Smooth muscle cell (in vitro differentiated cells): ENCODE measurements around the gene C20orf204. TPM values are rescaled to one million over a fixed set of nuclear protein-coding genes. Genes with fewer than 3 reads are reported as not detected.

Source experiments
- DNase-seq: peaks from one replicate; lab custom pipeline; 2025; ENCODE audit not compliant: unreplicated experiment; lab: John Stamatoyannopoulos, UW
- H2AFZ ChIP-seq: fragments of 200-600 bp; sonication (generic); 2 replicates; pipeline ENCODE4 v1.6.0; 2016; ENCODE audit warnings: antibody characterized with exemption, low read depth, mild to moderate bottlenecking
- H3F3A ChIP-seq: fragments of 200-600 bp; sonication (generic); 2 replicates; pipeline ENCODE4 v1.6.0; 2017; ENCODE audit warnings: antibody characterized with exemption, low read depth
- H3K27ac ChIP-seq: fragments of 200-600 bp; sonication (generic); 2 replicates; pipeline ENCODE4 v1.5.1; 2016; ENCODE audit warnings: low read depth, mild to moderate bottlenecking
- H3K27me3 ChIP-seq: fragments of 200-600 bp; sonication (generic); 2 replicates; pipeline ENCODE4 v1.6.1; 2016; ENCODE audit warnings: low read depth, mild to moderate bottlenecking
- H3K36me3 ChIP-seq: fragments of 200-600 bp; sonication (generic); 2 replicates; pipeline ENCODE4 v1.5.1; 2016; ENCODE audit warnings: low read depth
- H3K4me1 ChIP-seq: fragments of 200-600 bp; sonication (generic); 2 replicates; pipeline ENCODE4 v1.5.1; 2016; ENCODE audit warnings: low read depth
- H3K4me2 ChIP-seq: fragments of 200-600 bp; sonication (generic); 2 replicates; pipeline ENCODE4 v1.6.0; 2016; ENCODE audit warnings: mild to moderate bottlenecking
- H3K4me3 ChIP-seq: fragments of 200-600 bp; sonication (generic); 2 replicates; pipeline ENCODE4 v1.5.1; 2016; ENCODE audit warnings: mild to moderate bottlenecking
- H3K79me2 ChIP-seq: fragments of 200-600 bp; sonication (generic); 2 replicates; pipeline ENCODE4 v1.6.0; 2016; ENCODE audit warnings: low read depth, mild to moderate bottlenecking
- H3K9ac ChIP-seq: fragments of 200-600 bp; sonication (generic); 2 replicates; pipeline ENCODE4 v1.6.0; 2016; ENCODE audit warnings: low read depth
- H3K9me3 ChIP-seq: fragments of 200-600 bp; sonication (generic); replicated peaks from 2 replicates; pipeline ENCODE4 v1.5.1; 2016; ENCODE audit warnings: low read depth
- H4K20me1 ChIP-seq: fragments of 200-600 bp; sonication (generic); 2 replicates; pipeline ENCODE4 v1.6.0; 2016; ENCODE audit warnings: low read depth
- WGBS: methylation state at CpG from one replicate; pipeline ENCODE4 v1.1.7; 2016; ENCODE audit warnings: low lambda C conversion rate; 5-methylcytosine and 5-hydroxymethylcytosine counted together
- polyA plus RNA-seq: library from polyadenylated mRNA; unstranded; fragments of >200 nt; fragmentation: Nextera tagmentation; extraction: Ambion mirVana; gene quantifications from 2 replicates; pipeline ENCODE4 v1.2.1, GENCODE V29; 2016
- total RNA-seq: library from RNA; depleted of rRNA; stranded (reverse); fragments of >200 nt; gene quantifications from 2 replicates; pipeline ENCODE4 v1.2.3, GENCODE V29; 2014
- TF ChIP-seq, protein P1 (sequence below): fragments of 200-600 bp; sonication (generic); IDR thresholded peaks from 2 replicates; pipeline ENCODE4 v1.5.1; 2017; ENCODE audit warnings: borderline replicate concordance, mild to moderate bottlenecking, antibody characterized with exemption; ENCODE audit not compliant: insufficient read depth, poor library complexity, severe bottlenecking

C20orf204 gene
- total and polyA plus RNA-seq, 2 experiments from 2014 or later = 0.09 to 0.87 TPM

- no peak overlapping the region for H3K4me3 ChIP-seq
- WGBS = 95% methylated on average over 12 of the region's 12 CpGs
- TF ChIP-seq, protein P1, sequence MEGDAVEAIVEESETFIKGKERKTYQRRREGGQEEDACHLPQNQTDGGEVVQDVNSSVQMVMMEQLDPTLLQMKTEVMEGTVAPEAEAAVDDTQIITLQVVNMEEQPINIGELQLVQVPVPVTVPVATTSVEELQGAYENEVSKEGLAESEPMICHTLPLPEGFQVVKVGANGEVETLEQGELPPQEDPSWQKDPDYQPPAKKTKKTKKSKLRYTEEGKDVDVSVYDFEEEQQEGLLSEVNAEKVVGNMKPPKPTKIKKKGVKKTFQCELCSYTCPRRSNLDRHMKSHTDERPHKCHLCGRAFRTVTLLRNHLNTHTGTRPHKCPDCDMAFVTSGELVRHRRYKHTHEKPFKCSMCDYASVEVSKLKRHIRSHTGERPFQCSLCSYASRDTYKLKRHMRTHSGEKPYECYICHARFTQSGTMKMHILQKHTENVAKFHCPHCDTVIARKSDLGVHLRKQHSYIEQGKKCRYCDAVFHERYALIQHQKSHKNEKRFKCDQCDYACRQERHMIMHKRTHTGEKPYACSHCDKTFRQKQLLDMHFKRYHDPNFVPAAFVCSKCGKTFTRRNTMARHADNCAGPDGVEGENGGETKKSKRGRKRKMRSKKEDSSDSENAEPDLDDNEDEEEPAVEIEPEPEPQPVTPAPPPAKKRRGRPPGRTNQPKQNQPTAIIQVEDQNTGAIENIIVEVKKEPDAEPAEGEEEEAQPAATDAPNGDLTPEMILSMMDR = no peak
- no peaks in the 10 kb centered on the region for H3K9me3 ChIP-seq
- no peak for DNase-seq
- no peak overlapping the region for H3K27ac ChIP-seq
- no peaks in the 10 kb centered on the region for H3K36me3 ChIP-seq
- no peak overlapping the region for H3K9ac ChIP-seq
- no peaks in the 10 kb centered on the region for H3K27me3 ChIP-seq
- H3K79me2 ChIP-seq = no peaks in the 10 kb centered on the region
- peaks cover 5% of the 10 kb centered on the region for H3K4me1 ChIP-seq
- no peaks in the 10 kb centered on the region for H4K20me1 ChIP-seq
- no peak overlapping the region for H2AFZ ChIP-seq
- H3K4me2 ChIP-seq = no peak overlapping the region
- H3F3A ChIP-seq = no peaks in the 10 kb centered on the region
These were observed 39.6 kb downstream of the C20orf204 start for GRCh38 chr20:64075556-64075955.

- Histone ChIP-seq H2AFZ (no peak overlapping the region), H3K27me3 (no peaks in the 10 kb centered on the region), H3K9me3 (no peaks in the 10 kb centered on the region), H3K4me3 (no peak overlapping the region), H3K4me2 (no peak overlapping the region), H3K9ac (no peak overlapping the region), H4K20me1 (no peaks in the 10 kb centered on the region), H3K36me3 (no peaks in the 10 kb centered on the region), H3F3A (no peaks in the 10 kb centered on the region), H3K79me2 (no peaks in the 10 kb centered on the region), H3K4me1 (peaks cover 5% of the 10 kb centered on the region), H3K27ac (no peak overlapping the region)
- 97% methylated on average over 20 of the region's 22 CpGs for WGBS
- TF ChIP-seq, protein P1 = no peak
- DNase-seq = no peak
These were observed 40.3 kb downstream of the C20orf204 start for GRCh38 chr20:64076061-64076997.

DNA sequence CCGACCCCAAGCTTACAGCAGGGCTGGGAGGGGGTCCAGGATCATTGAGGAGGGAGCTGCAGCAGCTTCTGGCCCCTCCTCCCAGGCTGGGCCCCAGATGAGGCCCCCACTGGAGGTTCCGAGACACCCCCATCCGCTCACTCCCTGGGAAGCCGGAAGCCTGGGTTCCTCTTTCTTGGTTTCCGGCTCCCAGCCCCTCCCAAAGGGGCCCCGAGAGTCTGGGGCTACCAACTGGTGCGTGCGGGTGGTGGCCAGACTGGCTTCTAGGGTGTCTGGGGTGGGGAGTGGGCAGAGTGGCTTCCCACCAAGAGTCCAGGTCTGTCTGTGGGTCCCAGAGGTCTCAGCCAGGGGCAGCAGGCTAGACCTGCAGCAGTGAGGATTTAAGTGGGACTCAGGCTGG lies 41.1 kb downstream of the C20orf204 start:
- Histone ChIP-seq H2AFZ (no peak overlapping the region), H3K79me2 (no peaks in the 10 kb centered on the region), H3K4me3 (no peak overlapping the region), H3F3A (peaks cover 8% of the 10 kb centered on the region), H3K4me2 (no peak overlapping the region), H3K36me3 (no peaks in the 10 kb centered on the region), H3K27me3 (no peaks in the 10 kb centered on the region), H3K4me1 (peaks cover 5% of the 10 kb centered on the region), H3K27ac (no peak overlapping the region), H3K9me3 (no peaks in the 10 kb centered on the region), H4K20me1 (no peaks in the 10 kb centered on the region), H3K9ac (no peak overlapping the region)
- TF ChIP-seq, protein P1 = no peak
- 96% methylated on average over 8 of the region's 8 CpGs for WGBS
- no peak for DNase-seq
